ENCODE results near the gene SLC22A5.

GRCh38 chr5:132325691-132326090 lies 43.8 kb upstream of the SLC22A5 start:
- TF ChIP-seq ZBTB7A (IDR thresholded peaks at IDR 0.05; ENCODE audit: borderline replicate concordance, control insufficient read depth, low read depth, low read length) (no peak), CTCF (IDR thresholded peaks at IDR 0.05 in 2 of 3, conservative IDR thresholded peaks at IDR 0.05 in 1 of 3; ENCODE audit: insufficient read depth in 2 of 3, low read depth in 1 of 3, low read length in 3 of 3) (no peak), MED1 (CRISPR knock-in tag; IDR thresholded peaks at IDR 0.05; ENCODE audit: borderline replicate concordance) (no peak), ZNF311 (CRISPR knock-in tag; IDR thresholded peaks at IDR 0.05) (no peak), ZNF699 (CRISPR knock-in tag; IDR thresholded peaks at IDR 0.05; ENCODE audit: insufficient replicate concordance) (no peak), THRA (IDR thresholded peaks at IDR 0.05) (no peak), RBM17 (IDR thresholded peaks at IDR 0.05; ENCODE audit: borderline replicate concordance, low read depth, low read length) (no peak), POLR2AphosphoS2 (IDR thresholded peaks at IDR 0.05; ENCODE audit: low read length) (no peak), ZBTB5 (IDR thresholded peaks at IDR 0.05) (no peak), SETDB1 (IDR thresholded peaks at IDR 0.05; ENCODE audit: low read length) (no peak), ZNF398 (CRISPR knock-in tag; IDR thresholded peaks at IDR 0.05) (no peak), PTTG1 (tag; IDR thresholded peaks at IDR 0.05; ENCODE audit: low read depth) (no peak), POLR2A (conservative IDR thresholded peaks at IDR 0.05) (no peak), BHLHE40 (IDR thresholded peaks at IDR 0.05; ENCODE audit: low read length) (no peak)
